Loucy (cell line): Measurements from ENCODE around the gene ENTR1.

Experiments
- EZH2phosphoT487 ChIP-seq: fragments of 200-600 bp; IDR thresholded peaks from 2 replicates; pipeline ENCODE4 v1.6.1; 2018; ENCODE audit warnings: antibody characterized with exemption, mild to moderate bottlenecking, moderate library complexity, borderline replicate concordance
- TF ChIP-seq, protein P1 (sequence below): fragments of 200-600 bp; sonication (generic); conservative IDR thresholded peaks from 2 replicates; pipeline ENCODE4 v1.5.1; 2014; ENCODE audit warnings: mild to moderate bottlenecking, antibody characterized with exemption, low read length

DNA sequence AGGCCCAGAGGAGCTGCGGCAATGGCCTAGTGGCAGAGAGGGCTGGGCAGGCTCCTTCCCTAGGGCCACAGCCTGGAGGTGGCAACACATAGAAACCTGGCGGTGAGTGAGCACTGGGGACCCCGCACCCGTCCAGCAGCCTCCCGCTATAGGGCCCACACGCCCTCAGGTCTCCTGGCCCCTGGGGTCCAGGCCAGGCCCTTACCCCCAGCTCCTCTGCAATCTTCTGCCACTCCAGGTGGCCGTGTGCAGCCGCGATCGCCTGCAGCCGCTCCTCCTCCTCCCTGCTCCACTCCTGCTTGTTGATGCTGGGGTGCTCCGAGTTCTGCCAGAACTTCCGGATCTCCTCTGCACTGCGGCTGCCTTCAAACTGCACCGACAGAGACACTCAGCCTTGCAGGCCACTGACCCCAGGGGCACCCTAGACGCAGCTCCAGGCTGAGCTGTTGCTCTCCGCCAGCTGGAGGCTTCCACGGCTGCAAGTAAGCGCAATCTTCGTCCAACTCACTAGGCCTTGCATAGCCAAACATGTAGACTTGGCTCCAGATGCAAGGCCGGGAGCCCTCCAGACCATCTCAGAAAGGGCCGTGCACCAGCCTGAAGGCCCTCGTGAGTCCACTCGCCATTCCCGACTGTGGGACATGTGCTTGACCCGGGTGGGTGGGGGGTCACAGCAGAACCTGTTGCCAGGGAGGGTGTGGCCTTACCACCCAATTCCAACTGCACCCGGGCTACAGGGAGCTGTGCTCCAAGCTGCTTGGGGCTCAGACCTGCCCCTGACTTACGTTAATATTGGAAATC, 18.5 kb downstream of the ENTR1 start:
- TF ChIP-seq, protein P1, sequence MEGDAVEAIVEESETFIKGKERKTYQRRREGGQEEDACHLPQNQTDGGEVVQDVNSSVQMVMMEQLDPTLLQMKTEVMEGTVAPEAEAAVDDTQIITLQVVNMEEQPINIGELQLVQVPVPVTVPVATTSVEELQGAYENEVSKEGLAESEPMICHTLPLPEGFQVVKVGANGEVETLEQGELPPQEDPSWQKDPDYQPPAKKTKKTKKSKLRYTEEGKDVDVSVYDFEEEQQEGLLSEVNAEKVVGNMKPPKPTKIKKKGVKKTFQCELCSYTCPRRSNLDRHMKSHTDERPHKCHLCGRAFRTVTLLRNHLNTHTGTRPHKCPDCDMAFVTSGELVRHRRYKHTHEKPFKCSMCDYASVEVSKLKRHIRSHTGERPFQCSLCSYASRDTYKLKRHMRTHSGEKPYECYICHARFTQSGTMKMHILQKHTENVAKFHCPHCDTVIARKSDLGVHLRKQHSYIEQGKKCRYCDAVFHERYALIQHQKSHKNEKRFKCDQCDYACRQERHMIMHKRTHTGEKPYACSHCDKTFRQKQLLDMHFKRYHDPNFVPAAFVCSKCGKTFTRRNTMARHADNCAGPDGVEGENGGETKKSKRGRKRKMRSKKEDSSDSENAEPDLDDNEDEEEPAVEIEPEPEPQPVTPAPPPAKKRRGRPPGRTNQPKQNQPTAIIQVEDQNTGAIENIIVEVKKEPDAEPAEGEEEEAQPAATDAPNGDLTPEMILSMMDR: no peak
- no peak for TF ChIP-seq EZH2phosphoT487
